OCI-LY3 (cell line): Measurements from ENCODE around the gene CLTC.

ENCODE experiments used
- CTCF ChIP-seq: fragments of 200-600, 300-600 bp; sonication (generic); IDR thresholded peaks from 2 replicates; pipeline ENCODE4 v1.5.1; 2014; ENCODE audit warnings: antibody characterized with exemption, low read length, low read depth
- EZH2phosphoT487 ChIP-seq: fragments of 200-600 bp; shearing (Covaris generic); IDR thresholded peaks from 2 replicates; pipeline ENCODE4 v1.6.1; 2018; ENCODE audit warnings: antibody characterized with exemption, mixed run types, low read depth

GRCh38 chr17:59669944-59670343, 50.2 kb downstream of the CLTC start:
- TF ChIP-seq CTCF (no peak), EZH2phosphoT487 (no peak)
